IMR-90 (cell line): ENCODE results near the gene KNL1.

ENCODE experiments used
- BHLHE40 ChIP-seq: fragments of 150-350 bp; IDR thresholded peaks from 2 replicates; pipeline ENCODE4 v1.6.1; 2016; ENCODE audit warnings: mild to moderate bottlenecking, low read depth, low read length
- CEBPB ChIP-seq: IDR thresholded peaks from 2 replicates; pipeline ENCODE4 v1.6.1; 2012; ENCODE audit warnings: low read depth, low read length, improper control_type of control experiment
- CHD1 ChIP-seq: IDR thresholded peaks from 2 replicates; pipeline ENCODE4 v1.6.1; 2012; ENCODE audit warnings: low read depth, low read length, improper control_type of control experiment
- CTCF ChIP-seq: conservative IDR thresholded peaks from 2 replicates; pipeline ENCODE4 v1.5.1; 2012; ENCODE audit warnings: mild to moderate bottlenecking, low read depth, low read length, improper control_type of control experiment
- MXI1 ChIP-seq: IDR thresholded peaks from 2 replicates; pipeline ENCODE4 v1.6.1; 2012; ENCODE audit warnings: low read depth, mild to moderate bottlenecking, low read length, moderate library complexity, borderline replicate concordance
- POLR2A ChIP-seq: IDR thresholded peaks from 2 replicates; pipeline ENCODE4 v1.6.1; 2012; ENCODE audit warnings: mild to moderate bottlenecking, low read depth, low read length
- RAD21 ChIP-seq: IDR thresholded peaks from 2 replicates; pipeline ENCODE4 v1.6.1; 2012; ENCODE audit warnings: low read length, improper control_type of control experiment
- RCOR1 ChIP-seq: IDR thresholded peaks from 2 replicates; pipeline ENCODE4 v1.6.1; 2012; ENCODE audit warnings: mild to moderate bottlenecking, low read length, improper control_type of control experiment; ENCODE audit not compliant: insufficient replicate concordance
- RFX5 ChIP-seq: IDR thresholded peaks from 2 replicates; pipeline ENCODE4 v1.8.0; 2012; ENCODE audit warnings: low read depth, mild to moderate bottlenecking, low read length, moderate library complexity
- TF ChIP-seq, protein P1 (sequence below): fragments of 150-350 bp; IDR thresholded peaks from 2 replicates; pipeline ENCODE4 v1.6.1; 2017; ENCODE audit warnings: mild to moderate bottlenecking, antibody characterized with exemption, low read length, low read depth

DNA sequence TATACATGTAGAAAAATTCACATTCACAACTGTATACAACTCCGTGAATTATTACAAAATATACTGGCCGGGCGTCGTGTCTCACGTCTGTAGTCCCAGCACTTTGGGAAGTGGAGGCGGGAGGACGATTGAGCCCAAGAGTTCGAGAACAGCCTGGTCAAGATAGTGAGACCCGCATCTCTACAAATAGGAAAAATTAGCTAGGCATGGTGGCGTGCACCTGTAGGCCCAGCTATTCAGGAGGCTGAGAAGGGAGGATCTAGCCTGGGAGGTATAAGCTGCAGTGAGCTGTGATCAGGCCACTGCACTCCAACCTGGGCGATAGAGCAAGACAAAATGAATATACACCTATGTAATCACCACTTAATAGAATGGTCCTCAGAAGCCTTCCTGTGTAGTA, 102.2 kb downstream of the KNL1 start:
- TF ChIP-seq, protein P1, sequence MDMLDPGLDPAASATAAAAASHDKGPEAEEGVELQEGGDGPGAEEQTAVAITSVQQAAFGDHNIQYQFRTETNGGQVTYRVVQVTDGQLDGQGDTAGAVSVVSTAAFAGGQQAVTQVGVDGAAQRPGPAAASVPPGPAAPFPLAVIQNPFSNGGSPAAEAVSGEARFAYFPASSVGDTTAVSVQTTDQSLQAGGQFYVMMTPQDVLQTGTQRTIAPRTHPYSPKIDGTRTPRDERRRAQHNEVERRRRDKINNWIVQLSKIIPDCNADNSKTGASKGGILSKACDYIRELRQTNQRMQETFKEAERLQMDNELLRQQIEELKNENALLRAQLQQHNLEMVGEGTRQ, result no peak
- TF ChIP-seq POLR2A (no peak), CTCF (no peak), CEBPB (no peak), MXI1 (no peak), RAD21 (no peak), RFX5 (no peak), CHD1 (no peak), RCOR1 (no peak), BHLHE40 (no peak)
